Mammary epithelial cell (primary cell): Measurements from ENCODE around the gene KBTBD8.

ENCODE experiments used
- EZH2 ChIP-seq: IDR thresholded peaks from 2 replicates; pipeline ENCODE4 v1.6.1; 2012; ENCODE audit warnings: low read length, inconsistent platforms, borderline replicate concordance
- TF ChIP-seq, protein P1 (sequence below), 2 donors: IDR thresholded peaks in 1 of 2; conservative IDR thresholded peaks in 1 of 2; 2 replicates each; pipeline ENCODE4 v1.5.1; 2011 to 2012; ENCODE audit warnings: inconsistent platforms in 2 of 2, low read length in 2 of 2, mild to moderate bottlenecking in 2 of 2, control low read depth in 1 of 2, low read depth in 1 of 2; ENCODE audit not compliant: insufficient read depth in 1 of 2; ENCODE audit errors: extremely low read depth in 1 of 2

DNA sequence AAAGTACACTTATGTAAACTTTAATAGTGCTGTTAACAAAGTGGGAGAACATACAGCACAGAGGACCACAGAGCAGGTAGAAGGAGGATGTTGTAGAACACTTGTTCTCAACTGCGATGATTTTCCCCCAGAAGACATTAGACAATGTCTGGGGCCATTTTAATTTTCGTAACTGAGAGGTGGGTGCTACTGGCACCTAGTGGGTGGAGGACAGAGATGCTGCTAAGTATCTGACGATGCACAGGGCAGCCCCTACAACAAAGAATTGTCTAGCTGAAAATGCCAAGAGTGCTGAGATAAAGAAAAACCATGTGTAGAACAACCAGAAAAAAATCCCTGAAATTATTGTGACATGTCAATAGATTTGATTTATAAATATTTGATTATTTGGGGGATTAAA is 5.0 kb upstream of the KBTBD8 start:
- TF ChIP-seq, protein P1, sequence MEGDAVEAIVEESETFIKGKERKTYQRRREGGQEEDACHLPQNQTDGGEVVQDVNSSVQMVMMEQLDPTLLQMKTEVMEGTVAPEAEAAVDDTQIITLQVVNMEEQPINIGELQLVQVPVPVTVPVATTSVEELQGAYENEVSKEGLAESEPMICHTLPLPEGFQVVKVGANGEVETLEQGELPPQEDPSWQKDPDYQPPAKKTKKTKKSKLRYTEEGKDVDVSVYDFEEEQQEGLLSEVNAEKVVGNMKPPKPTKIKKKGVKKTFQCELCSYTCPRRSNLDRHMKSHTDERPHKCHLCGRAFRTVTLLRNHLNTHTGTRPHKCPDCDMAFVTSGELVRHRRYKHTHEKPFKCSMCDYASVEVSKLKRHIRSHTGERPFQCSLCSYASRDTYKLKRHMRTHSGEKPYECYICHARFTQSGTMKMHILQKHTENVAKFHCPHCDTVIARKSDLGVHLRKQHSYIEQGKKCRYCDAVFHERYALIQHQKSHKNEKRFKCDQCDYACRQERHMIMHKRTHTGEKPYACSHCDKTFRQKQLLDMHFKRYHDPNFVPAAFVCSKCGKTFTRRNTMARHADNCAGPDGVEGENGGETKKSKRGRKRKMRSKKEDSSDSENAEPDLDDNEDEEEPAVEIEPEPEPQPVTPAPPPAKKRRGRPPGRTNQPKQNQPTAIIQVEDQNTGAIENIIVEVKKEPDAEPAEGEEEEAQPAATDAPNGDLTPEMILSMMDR (conservative IDR thresholded peaks at IDR 0.05 in 1 of 2, IDR thresholded peaks at IDR 0.05 in 1 of 2; ENCODE audit: extremely low read depth in 1 of 2, insufficient read depth in 1 of 2, low read depth in 1 of 2, low read length in 2 of 2): no peak
- no peak for TF ChIP-seq EZH2
